ENCODE results near the gene UBE2G2.

DNA sequence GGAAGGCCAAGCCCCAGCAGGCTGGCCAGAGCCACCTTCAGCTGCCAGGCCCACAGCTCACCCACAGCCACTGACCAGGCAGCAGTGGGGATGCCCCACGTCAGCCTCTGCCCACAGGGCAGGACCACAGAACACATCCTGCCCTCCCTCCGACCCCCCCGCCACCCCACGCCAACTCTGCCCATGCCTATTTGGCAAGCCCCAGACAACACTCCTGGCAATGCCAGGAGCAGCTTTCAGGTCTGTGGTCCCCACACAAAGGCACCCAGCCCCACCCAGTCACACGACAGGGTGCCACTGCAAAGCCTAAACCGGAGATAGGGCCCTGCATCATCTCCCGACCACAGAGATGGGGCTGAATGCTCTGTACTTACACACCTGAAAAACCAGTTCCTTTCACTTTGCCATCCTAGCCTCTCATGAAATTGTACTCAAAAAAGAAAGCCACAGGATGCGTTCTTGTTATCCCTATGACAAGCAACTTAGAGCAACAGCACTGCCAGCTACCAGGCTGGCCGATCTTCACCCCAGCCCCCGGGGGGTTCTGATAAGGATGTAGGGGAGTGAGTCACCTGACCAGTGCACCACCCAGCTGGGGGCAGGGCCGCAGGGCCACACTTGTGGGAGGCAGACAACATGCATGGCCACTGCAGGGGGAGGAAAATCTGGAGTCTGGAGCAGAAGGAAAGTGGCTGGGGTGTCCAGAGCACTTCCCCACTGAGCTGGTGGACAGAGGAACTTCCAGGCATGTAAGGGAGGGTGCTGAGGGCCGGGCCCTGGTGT lies 36.2 kb downstream of the UBE2G2 start:
- TF ChIP-seq, protein P1, sequence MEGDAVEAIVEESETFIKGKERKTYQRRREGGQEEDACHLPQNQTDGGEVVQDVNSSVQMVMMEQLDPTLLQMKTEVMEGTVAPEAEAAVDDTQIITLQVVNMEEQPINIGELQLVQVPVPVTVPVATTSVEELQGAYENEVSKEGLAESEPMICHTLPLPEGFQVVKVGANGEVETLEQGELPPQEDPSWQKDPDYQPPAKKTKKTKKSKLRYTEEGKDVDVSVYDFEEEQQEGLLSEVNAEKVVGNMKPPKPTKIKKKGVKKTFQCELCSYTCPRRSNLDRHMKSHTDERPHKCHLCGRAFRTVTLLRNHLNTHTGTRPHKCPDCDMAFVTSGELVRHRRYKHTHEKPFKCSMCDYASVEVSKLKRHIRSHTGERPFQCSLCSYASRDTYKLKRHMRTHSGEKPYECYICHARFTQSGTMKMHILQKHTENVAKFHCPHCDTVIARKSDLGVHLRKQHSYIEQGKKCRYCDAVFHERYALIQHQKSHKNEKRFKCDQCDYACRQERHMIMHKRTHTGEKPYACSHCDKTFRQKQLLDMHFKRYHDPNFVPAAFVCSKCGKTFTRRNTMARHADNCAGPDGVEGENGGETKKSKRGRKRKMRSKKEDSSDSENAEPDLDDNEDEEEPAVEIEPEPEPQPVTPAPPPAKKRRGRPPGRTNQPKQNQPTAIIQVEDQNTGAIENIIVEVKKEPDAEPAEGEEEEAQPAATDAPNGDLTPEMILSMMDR (optimal IDR thresholded peaks at IDR 0.05 in 1 of 3, IDR thresholded peaks at IDR 0.05 in 1 of 3, conservative IDR thresholded peaks at IDR 0.05 in 1 of 3; ENCODE audit: extremely low read depth in 1 of 3, insufficient read depth in 2 of 3, low read length in 3 of 3) = no peak
- no peak for TF ChIP-seq EZH2 (IDR thresholded peaks at IDR 0.05; ENCODE audit: low read length)
